Measurements from ENCODE around the gene HRH2. TPM values are rescaled to one million over a fixed set of nuclear protein-coding genes. Genes with fewer than 3 reads are reported as not detected.
"Not testable (repeated sequence)": the region's sequence is repeated elsewhere in the genome, so short reads cannot be mapped to it uniquely, and the experiment has no call there.

HRH2 gene
- total RNA-seq, 4 donors from 2014 or later: 1.7 to 6.1 (median 2.6) TPM

GRCh38 chr5:175718401-175719108 lies 60.7 kb downstream of the HRH2 start:
- no peak overlapping the region for H3K4me3 ChIP-seq
- no peak for ATAC-seq
- no peaks in the 10 kb centered on the region for H3K36me3 ChIP-seq
- H3K9me3 ChIP-seq: peaks cover 0 to 26% (median 0%) of the 10 kb centered on the region in 3 donors
- peaks cover 34% of the 10 kb centered on the region for H3K27me3 ChIP-seq
- no peak for TF ChIP-seq EP300 (IDR thresholded peaks at IDR 0.05)
- TF ChIP-seq POLR2AphosphoS5 (IDR thresholded peaks at IDR 0.05): no peak
- TF ChIP-seq CTCF (IDR thresholded peaks at IDR 0.05): peak in 3 of 4 experiments; percentile 16 to 52 (median 52)
- H3K4me1 ChIP-seq: no peaks in the 10 kb centered on the region
- WGBS, 2 donors (ENCODE audit: low coverage in 1 of 2): 33% methylated on average over 7 to 8 of the region's 8 CpGs
- H3K27ac ChIP-seq: no peak overlapping the region

DNA sequence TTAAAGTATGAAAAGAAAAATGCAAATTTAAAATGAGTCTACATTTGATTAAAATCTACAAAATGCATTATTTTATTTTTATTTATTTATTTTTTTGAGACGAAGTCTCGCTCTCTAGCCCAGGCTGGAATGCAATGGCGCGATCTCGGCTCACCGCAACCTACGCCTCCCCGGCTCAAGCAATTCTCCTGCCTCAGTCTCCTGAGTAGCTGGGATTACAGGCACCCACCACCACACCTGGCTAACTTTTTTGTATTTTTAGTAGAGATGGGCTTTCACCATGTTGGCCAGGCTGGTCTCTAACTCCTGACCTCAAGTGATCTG lies 61.2 kb downstream of the HRH2 start:
- not testable (repeated sequence) for H3K4me1 ChIP-seq, ATAC-seq, H3K36me3 ChIP-seq, H3K27ac ChIP-seq, H3K4me3 ChIP-seq
- peaks cover 30% of the 10 kb centered on the region for H3K27me3 ChIP-seq
- H3K9me3 ChIP-seq: peaks cover 0 to 22% (median 0%) of the 10 kb centered on the region in 3 donors
- 83 to 90% methylated on average over 2 to 8 of the region's 8 CpGs for WGBS, 2 donors (ENCODE audit: low coverage in 1 of 2)

DNA sequence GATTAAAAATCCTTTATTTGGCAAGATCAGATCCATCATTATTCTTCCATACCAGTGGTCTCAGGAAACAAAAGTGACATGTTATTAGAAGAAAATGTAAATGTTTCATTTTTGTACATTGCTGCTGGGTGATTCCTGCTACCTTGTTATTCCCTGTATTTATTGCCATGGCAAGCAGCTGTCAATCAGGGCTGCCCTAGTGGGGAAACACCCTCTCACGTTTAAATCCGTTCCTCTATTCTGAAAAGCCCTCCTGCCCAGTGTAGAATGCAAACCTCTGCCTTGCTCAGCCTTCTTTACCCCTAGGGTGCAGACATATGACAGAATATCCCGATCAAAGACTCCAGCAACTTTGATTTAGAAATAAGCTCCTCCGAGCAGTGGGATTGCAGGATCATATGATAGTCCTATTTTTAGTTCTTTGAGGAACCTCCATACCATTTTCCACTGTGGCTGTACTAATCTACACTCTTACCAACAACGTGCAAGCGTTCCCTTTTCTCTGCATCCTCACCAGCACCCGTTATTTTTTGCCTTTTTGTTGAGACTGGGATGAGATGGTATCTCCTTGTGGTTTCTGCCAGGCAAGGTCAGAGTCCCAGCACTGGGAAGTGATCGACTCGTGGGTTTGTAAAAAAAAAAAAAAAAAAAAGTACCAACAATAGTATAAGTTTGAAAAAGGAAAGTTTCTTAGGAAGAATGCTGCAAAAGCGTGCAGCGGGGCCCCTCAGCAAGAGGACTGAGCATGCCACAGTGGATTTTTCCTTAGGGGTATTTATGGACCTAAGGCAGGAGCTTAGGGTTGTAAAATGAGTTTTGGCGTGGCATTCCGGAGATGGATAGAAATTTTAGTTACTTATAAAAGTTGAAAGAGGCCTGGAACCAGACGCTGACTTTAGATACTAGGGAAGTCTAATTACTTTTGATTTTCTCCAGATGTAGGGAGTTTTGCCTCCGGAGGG lies 66.7 kb downstream of the HRH2 start:
- Histone ChIP-seq H3K27ac (no peak overlapping the region), H3K36me3 (no peaks in the 10 kb centered on the region), H3K9me3 (no peaks in the 10 kb centered on the region), H3K4me1 (peaks cover 0 to 6% (median 0%) of the 10 kb centered on the region in 3 donors), H3K4me3 (no peak overlapping the region), H3K27me3 (peaks cover 29% of the 10 kb centered on the region)
- TF ChIP-seq POLR2AphosphoS5 (IDR thresholded peaks at IDR 0.05) (no peak), POLR2A (IDR thresholded peaks at IDR 0.05) (no peak), EP300 (IDR thresholded peaks at IDR 0.05) (no peak), CTCF (IDR thresholded peaks at IDR 0.05) (no peak)
- no peak for ATAC-seq
- 38 to 41% methylated on average over 10 to 13 of the region's 15 CpGs for WGBS, 2 donors (ENCODE audit: low coverage in 1 of 2)

GRCh38 chr5:175728316-175728715 lies 70.4 kb downstream of the HRH2 start:
- Histone ChIP-seq H3K36me3 (no peaks in the 10 kb centered on the region), H3K9me3 (peaks cover 0 to 1% (median 0%) of the 10 kb centered on the region in 3 donors), H3K27ac (no peak overlapping the region), H3K27me3 (peaks cover 63% of the 10 kb centered on the region), H3K4me3 (no peak overlapping the region), H3K4me1 (peaks cover 0 to 11% (median 0%) of the 10 kb centered on the region in 3 donors)
- WGBS, 2 donors (ENCODE audit: low coverage in 1 of 2): 40% methylated on average over 1 of the region's 12 CpGs; no CpG with 5 or more reads in 1 of the 2 donors
- TF ChIP-seq POLR2AphosphoS5 (IDR thresholded peaks at IDR 0.05): no peak
- TF ChIP-seq CTCF (IDR thresholded peaks at IDR 0.05): no peak
- TF ChIP-seq POLR2A (IDR thresholded peaks at IDR 0.05): no peak
- TF ChIP-seq EP300 (IDR thresholded peaks at IDR 0.05): no peak
- no peak for ATAC-seq

DNA sequence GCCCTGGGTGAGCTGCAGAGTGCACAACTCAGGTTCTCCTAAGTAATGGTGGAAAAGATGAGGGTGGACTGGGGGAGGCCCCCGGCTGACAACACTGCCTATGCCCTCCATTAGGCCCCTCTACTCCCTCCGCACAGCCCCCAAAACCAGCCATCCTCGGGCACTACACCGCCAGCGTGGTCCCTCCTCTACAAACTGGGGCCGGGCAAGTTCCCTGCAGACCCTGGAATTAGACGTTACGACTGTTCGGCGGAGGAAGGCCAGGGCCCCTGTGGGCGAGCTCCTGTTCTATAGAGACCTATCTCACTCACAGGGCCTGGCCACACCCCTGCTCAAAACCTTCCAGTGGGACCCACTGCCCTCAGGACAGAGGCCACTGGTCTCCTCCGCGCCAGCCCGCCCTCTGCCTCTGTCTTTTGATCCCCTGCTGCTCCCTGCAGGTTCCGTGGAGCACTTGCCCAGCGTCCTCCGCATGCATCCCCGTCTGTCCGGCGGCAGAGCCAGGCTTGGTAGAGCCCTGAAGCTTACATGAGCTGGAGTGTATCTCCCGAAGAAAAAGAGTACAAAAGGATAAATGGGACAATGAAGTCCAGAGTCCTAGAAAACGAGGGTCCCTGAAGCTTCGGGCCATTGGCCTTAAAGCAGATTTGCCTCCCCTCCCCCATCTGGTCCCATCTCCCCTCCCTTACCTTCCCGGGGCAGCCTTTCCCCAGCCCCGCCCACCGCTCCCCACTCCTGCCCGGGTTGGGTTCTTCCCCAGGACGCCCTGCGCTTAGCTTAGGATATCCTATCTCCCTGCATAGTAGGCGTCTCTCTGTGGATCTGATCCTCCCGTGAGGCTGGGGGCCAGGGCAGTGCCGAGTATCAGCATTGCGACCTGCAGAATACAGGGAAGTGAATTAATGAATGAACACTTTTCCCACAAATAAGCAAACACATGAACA lies 71.3 kb downstream of the HRH2 start:
- no peaks in the 10 kb centered on the region for H3K36me3 ChIP-seq
- TF ChIP-seq CTCF (IDR thresholded peaks at IDR 0.05) (no peak), EP300 (IDR thresholded peaks at IDR 0.05) (no peak), POLR2AphosphoS5 (IDR thresholded peaks at IDR 0.05) (no peak), POLR2A (IDR thresholded peaks at IDR 0.05) (no peak)
- no peak overlapping the region for H3K4me3 ChIP-seq
- ATAC-seq: no peak
- peaks cover 0 to 8% (median 0%) of the 10 kb centered on the region in 3 donors for H3K9me3 ChIP-seq
- H3K4me1 ChIP-seq: peaks cover 0 to 11% (median 0%) of the 10 kb centered on the region in 3 donors
- peaks cover 71% of the 10 kb centered on the region for H3K27me3 ChIP-seq
- 0 to 9% methylated on average over 6 to 8 of the region's 33 CpGs for WGBS, 2 donors (ENCODE audit: low coverage in 1 of 2)
- no peak overlapping the region for H3K27ac ChIP-seq
